HCT116 (cell line): ENCODE data around the gene AVPR1B.

ENCODE experiments used
- CTCF ChIP-seq, 3 experiments: fragments of 200-600 bp in 1 of 3; sonication (generic) in 1 of 3; IDR thresholded peaks in 2 of 3; conservative IDR thresholded peaks in 1 of 3; 2 replicates each; pipeline ENCODE4 v1.5.1; 2012 to 2017; ENCODE audit warnings: low read depth in 2 of 3, low read length in 2 of 3, antibody characterized with exemption in 1 of 3, borderline replicate concordance in 1 of 3, control low read depth in 1 of 3, mild to moderate bottlenecking in 1 of 3, mixed read lengths in 1 of 3, mixed run types in 1 of 3, moderate library complexity in 1 of 3; ENCODE audit not compliant: insufficient read depth in 1 of 3
- EGR1 ChIP-seq: IDR thresholded peaks from 2 replicates; pipeline ENCODE4 v1.6.1; 2012; ENCODE audit warnings: low read depth
- EZH2phosphoT487 ChIP-seq: fragments of 200-600 bp; IDR thresholded peaks from 2 replicates; pipeline ENCODE4 v1.6.1; 2018; ENCODE audit warnings: antibody characterized with exemption, borderline replicate concordance
- POLR2A ChIP-seq: IDR thresholded peaks from 2 replicates; pipeline ENCODE4 v1.7.0; 2011; ENCODE audit warnings: borderline replicate concordance; ENCODE audit not compliant: insufficient read depth, insufficient read length; ENCODE audit errors: extremely low read depth
- POLR2AphosphoS5 ChIP-seq: IDR thresholded peaks from 2 replicates; pipeline ENCODE4 v1.6.1; 2011; ENCODE audit warnings: mild to moderate bottlenecking, low read depth, low read length, moderate library complexity
- RAD21 ChIP-seq: IDR thresholded peaks from 2 replicates; pipeline ENCODE4 v1.6.1; 2012; ENCODE audit warnings: low read depth, mild to moderate bottlenecking
- ZFX ChIP-seq: fragments of 450-650 bp; IDR thresholded peaks from 2 replicates; pipeline ENCODE4 v1.6.1; 2017
- ZNF274 ChIP-seq: fragments of 200-500 bp; sonication (Bioruptor generic); IDR thresholded peaks from 2 replicates; pipeline ENCODE4 v1.6.1; 2014; ENCODE audit warnings: mild to moderate bottlenecking, low read depth, low read length, inconsistent platforms
- TF ChIP-seq, protein P1 (sequence below): IDR thresholded peaks from 2 replicates; pipeline ENCODE4 v1.6.1; 2012; ENCODE audit warnings: low read depth
- TF ChIP-seq, protein P2 (sequence below): IDR thresholded peaks from 2 replicates; pipeline ENCODE4 v1.6.1; 2012

DNA sequence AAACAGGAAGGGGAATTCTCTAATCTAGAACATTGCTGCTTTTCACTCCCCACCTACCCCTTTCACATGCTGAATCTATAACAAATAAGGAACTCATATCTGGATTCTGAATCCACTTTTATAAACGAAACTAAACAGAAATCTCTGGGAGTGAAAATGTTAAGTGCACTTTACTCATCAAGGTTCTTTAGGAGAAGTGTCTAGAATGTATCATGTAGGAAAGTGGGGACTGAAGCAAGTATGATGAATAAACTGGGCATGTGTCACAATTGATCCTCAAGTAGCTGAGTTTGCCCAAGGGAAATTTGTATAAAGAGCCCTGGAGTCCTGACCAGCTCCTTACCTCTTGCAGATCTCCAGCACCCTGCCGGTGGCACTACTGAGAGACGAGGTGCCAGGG, 19.8 kb downstream of the AVPR1B start:
- TF ChIP-seq, protein P1, sequence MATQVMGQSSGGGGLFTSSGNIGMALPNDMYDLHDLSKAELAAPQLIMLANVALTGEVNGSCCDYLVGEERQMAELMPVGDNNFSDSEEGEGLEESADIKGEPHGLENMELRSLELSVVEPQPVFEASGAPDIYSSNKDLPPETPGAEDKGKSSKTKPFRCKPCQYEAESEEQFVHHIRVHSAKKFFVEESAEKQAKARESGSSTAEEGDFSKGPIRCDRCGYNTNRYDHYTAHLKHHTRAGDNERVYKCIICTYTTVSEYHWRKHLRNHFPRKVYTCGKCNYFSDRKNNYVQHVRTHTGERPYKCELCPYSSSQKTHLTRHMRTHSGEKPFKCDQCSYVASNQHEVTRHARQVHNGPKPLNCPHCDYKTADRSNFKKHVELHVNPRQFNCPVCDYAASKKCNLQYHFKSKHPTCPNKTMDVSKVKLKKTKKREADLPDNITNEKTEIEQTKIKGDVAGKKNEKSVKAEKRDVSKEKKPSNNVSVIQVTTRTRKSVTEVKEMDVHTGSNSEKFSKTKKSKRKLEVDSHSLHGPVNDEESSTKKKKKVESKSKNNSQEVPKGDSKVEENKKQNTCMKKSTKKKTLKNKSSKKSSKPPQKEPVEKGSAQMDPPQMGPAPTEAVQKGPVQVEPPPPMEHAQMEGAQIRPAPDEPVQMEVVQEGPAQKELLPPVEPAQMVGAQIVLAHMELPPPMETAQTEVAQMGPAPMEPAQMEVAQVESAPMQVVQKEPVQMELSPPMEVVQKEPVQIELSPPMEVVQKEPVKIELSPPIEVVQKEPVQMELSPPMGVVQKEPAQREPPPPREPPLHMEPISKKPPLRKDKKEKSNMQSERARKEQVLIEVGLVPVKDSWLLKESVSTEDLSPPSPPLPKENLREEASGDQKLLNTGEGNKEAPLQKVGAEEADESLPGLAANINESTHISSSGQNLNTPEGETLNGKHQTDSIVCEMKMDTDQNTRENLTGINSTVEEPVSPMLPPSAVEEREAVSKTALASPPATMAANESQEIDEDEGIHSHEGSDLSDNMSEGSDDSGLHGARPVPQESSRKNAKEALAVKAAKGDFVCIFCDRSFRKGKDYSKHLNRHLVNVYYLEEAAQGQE = no peak
- no peak for TF ChIP-seq CTCF (IDR thresholded peaks at IDR 0.05 in 2 of 3, conservative IDR thresholded peaks at IDR 0.05 in 1 of 3; ENCODE audit: borderline replicate concordance in 1 of 3, insufficient read depth in 1 of 3, low read depth in 2 of 3, low read length in 2 of 3)
- TF ChIP-seq ZFX = no peak
- TF ChIP-seq POLR2A = no peak
- no peak for TF ChIP-seq RAD21
- TF ChIP-seq POLR2AphosphoS5 = no peak
- no peak for TF ChIP-seq EZH2phosphoT487
- TF ChIP-seq EGR1 = no peak
- TF ChIP-seq ZNF274 = no peak
- TF ChIP-seq, protein P2, sequence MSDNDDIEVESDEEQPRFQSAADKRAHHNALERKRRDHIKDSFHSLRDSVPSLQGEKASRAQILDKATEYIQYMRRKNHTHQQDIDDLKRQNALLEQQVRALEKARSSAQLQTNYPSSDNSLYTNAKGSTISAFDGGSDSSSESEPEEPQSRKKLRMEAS = no peak
